Measurements from ENCODE around the gene USP22. TPM values are rescaled to one million over a fixed set of nuclear protein-coding genes. Genes with fewer than 3 reads are reported as not detected.

The USP22 gene
- total RNA-seq, 4 donors from 2014 or later, result 87.4 to 128 (median 96.3) TPM

DNA sequence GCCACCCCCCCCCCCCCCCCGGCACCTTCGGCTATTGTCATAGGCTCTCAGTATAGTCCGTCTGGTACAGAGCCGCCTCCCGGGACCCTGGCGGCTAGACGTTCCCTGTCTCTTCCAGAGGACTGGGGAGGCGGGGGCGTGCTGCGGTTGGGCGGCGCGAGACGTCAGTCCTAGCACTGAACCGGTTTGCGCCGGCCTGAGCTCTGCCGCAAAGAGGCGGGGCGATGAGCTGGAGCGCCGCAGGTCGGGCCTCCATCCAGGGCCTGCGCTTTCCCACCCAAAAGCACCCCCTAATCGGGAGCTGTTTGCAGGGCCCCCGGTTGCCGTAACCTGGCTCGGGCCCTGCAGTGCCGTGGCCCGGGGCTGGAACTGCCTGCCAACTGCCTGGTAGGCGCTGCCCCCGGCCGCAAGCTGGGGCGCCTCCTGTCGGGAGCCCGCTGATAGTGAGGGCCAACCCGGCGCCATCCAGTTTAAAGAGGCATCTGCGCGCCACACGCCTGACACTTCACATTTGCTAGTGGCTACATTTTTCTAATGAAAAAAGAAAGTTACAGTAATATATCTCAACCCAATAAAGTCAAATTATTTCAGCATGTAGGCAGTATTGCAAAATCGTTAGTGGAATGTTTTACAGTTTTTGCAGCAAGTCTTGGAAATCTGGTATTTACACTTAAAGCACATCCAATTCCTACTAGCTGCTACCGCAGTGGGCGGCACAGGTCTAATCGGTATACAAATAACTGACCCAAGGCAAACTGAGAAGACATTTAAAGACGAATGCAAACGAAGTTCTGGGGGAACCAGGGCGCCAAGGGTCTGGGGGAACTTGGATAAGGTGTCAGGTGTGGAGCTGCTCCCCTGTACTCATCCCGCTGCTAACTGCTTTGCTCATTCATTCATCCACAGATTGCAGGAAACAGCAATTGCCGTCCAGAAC, 753 bp upstream of the USP22 start:
- TF ChIP-seq, protein P1, sequence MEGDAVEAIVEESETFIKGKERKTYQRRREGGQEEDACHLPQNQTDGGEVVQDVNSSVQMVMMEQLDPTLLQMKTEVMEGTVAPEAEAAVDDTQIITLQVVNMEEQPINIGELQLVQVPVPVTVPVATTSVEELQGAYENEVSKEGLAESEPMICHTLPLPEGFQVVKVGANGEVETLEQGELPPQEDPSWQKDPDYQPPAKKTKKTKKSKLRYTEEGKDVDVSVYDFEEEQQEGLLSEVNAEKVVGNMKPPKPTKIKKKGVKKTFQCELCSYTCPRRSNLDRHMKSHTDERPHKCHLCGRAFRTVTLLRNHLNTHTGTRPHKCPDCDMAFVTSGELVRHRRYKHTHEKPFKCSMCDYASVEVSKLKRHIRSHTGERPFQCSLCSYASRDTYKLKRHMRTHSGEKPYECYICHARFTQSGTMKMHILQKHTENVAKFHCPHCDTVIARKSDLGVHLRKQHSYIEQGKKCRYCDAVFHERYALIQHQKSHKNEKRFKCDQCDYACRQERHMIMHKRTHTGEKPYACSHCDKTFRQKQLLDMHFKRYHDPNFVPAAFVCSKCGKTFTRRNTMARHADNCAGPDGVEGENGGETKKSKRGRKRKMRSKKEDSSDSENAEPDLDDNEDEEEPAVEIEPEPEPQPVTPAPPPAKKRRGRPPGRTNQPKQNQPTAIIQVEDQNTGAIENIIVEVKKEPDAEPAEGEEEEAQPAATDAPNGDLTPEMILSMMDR (IDR thresholded peaks at IDR 0.05; ENCODE audit: low read depth), result no peak

GRCh38 chr17:21041741-21042457, 912 bp downstream of the USP22 start:
- TF ChIP-seq, protein P1 (IDR thresholded peaks at IDR 0.05; ENCODE audit: low read depth), result no peak

GRCh38 chr17:21039839-21040575, 2.8 kb downstream of the USP22 start:
- TF ChIP-seq, protein P1 (IDR thresholded peaks at IDR 0.05; ENCODE audit: low read depth), result no peak

GRCh38 chr17:21037117-21037803, 5.6 kb downstream of the USP22 start:
- TF ChIP-seq, protein P1 (IDR thresholded peaks at IDR 0.05; ENCODE audit: low read depth), result no peak

DNA sequence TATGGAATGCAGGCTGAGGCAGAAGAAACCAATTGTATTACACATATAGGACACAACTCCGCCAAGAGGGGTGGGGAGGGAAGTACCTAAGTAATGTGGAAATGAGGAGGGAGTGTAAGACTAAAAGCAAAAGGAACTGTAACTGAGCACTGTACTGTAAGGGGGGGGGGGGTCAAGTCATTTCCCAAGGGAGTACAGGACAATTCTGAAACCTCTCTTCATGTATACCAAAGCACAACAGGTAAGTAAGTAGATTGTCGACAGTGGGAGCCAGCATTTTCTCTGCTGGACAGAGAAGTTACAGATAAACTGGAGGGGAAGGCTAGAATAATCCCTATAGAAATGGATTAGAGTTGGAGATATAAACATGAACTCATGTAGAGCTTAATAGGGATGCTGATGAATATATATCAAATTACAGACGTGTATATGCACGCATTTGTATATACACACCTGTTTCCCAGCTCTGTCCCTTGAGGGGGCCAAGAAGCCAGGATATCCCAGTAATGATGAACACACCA, 6.4 kb downstream of the USP22 start:
- TF ChIP-seq, protein P1 (IDR thresholded peaks at IDR 0.05; ENCODE audit: low read depth), result no peak

GRCh38 chr17:21035406-21035805, 7.4 kb downstream of the USP22 start:
- TF ChIP-seq, protein P1 (IDR thresholded peaks at IDR 0.05; ENCODE audit: low read depth), result no peak

All from subcutaneous adipose tissue (tissue), 4 donors.